Central memory CD8-positive, alpha-beta T cell (primary cell): ENCODE results near the gene NAXD.

ENCODE experiments used
- ATAC-seq: fragments of 150-1000 bp; cut with Tn5 transposase; replicated peaks from 2 replicates; pipeline ENCODE4 v1.10.0; 2022; ENCODE audit warnings: mild to moderate bottlenecking, moderate FRiP score, moderate number of reproducible peaks; ENCODE audit not compliant: poor library complexity, severe bottlenecking; ENCODE audit errors: extremely low read depth
- DNase-seq, 2 donors: peaks; one replicate each; pipeline ENCODE4 v3.0.0; 2021; ENCODE audit warnings: low spot score in 2 of 2
- H3K27ac Mint-ChIP-seq: one replicate; pipeline ENCODE4 v1.8.0; 2022; ENCODE audit warnings: low read depth, mild to moderate bottlenecking, moderate library complexity, mixed read lengths
- H3K27me3 Mint-ChIP-seq: one replicate; pipeline ENCODE4 v1.8.0; 2022; ENCODE audit warnings: mixed read lengths
- H3K36me3 Mint-ChIP-seq: one replicate; pipeline ENCODE4 v1.8.0; 2022; ENCODE audit warnings: mild to moderate bottlenecking, moderate library complexity, mixed read lengths; ENCODE audit not compliant: insufficient read depth
- H3K4me1 Mint-ChIP-seq: one replicate; pipeline ENCODE4 v1.8.0; 2022; ENCODE audit warnings: mixed read lengths
- H3K4me3 Mint-ChIP-seq: one replicate; pipeline ENCODE4 v1.8.0; 2022; ENCODE audit warnings: mild to moderate bottlenecking, moderate library complexity, mixed read lengths
- H3K9me3 Mint-ChIP-seq: one replicate; pipeline ENCODE4 v1.8.0; 2022; ENCODE audit warnings: mixed read lengths

Gene NAXD

GRCh38 chr13:110636701-110637201 lies 21.4 kb downstream of the NAXD start:
- Mint-ChIP-seq H3K27ac (no peak overlapping the region), H3K36me3 (peaks cover 17% of the 10 kb centered on the region), H3K27me3 (no peaks in the 10 kb centered on the region), H3K9me3 (no peaks in the 10 kb centered on the region), H3K4me1 (no peaks in the 10 kb centered on the region), H3K4me3 (no peak overlapping the region)
- DNase-seq (no peak), ATAC-seq (no peak)

DNA sequence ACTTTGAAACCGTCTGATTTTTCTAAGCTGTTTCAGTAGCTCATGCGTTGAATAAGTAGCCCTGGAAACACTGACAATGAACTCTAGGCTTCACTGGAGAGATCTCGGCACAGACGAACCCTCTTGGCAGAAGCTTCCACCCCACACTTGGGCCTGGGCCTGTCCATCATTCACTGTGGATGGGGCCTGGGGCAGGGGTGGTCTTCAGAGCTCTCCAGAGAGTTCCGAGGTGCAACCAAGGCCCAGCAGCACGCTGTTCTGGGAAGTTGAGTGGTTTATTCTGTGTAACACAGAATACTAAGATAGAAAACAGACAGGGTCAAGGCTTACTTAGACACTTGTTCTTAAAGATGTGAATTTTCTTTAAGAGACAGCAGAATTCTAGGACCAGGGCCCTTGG lies 21.9 kb downstream of the NAXD start:
- ATAC-seq (no peak), DNase-seq (no peak)
- Mint-ChIP-seq H3K9me3 (no peaks in the 10 kb centered on the region), H3K36me3 (peaks cover 18% of the 10 kb centered on the region), H3K27ac (no peak overlapping the region), H3K4me1 (no peaks in the 10 kb centered on the region), H3K4me3 (no peak overlapping the region), H3K27me3 (no peaks in the 10 kb centered on the region)

DNA sequence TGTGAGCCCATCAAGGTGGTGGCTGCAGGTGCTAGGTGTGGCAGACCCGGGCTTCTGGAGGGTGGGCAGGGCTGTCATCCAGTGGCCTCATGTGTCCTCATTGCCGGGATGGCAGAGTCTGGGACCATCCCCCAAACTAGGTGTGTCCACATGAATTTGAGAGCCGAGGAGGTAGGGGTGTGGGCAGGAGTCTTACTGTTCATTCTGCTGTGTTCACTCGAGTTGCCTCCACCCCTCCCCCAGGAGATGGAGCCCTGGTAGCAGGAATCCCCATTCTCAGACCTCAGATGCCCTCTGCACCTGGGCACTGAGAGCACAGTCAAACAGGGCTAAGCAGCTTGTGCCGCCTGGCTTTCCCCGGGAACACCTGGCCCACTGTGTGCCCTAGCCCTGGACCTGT lies 22.4 kb downstream of the NAXD start:
- Mint-ChIP-seq H3K27ac (peak overlapping the region; percentile 59), H3K36me3 (peaks cover 20% of the 10 kb centered on the region), H3K4me1 (no peaks in the 10 kb centered on the region), H3K27me3 (no peaks in the 10 kb centered on the region), H3K4me3 (no peak overlapping the region), H3K9me3 (no peaks in the 10 kb centered on the region)
- ATAC-seq, result no peak
- no peak for DNase-seq

GRCh38 chr13:110638257-110638656 lies 22.9 kb downstream of the NAXD start:
- DNase-seq (no peak), ATAC-seq (no peak)
- H3K27ac Mint-ChIP-seq, result peak overlapping the region; percentile 59
- no peak overlapping the region for H3K4me3 Mint-ChIP-seq
- no peaks in the 10 kb centered on the region for H3K27me3 Mint-ChIP-seq
- H3K36me3 Mint-ChIP-seq, result peaks cover 22% of the 10 kb centered on the region
- H3K9me3 Mint-ChIP-seq, result no peaks in the 10 kb centered on the region
- no peaks in the 10 kb centered on the region for H3K4me1 Mint-ChIP-seq

GRCh38 chr13:110638814-110639806 lies 23.8 kb downstream of the NAXD start:
- ATAC-seq (no peak), DNase-seq (no peak)
- Mint-ChIP-seq H3K27ac (peak overlapping the region; percentile 59), H3K4me3 (no peak overlapping the region), H3K27me3 (no peaks in the 10 kb centered on the region), H3K4me1 (no peaks in the 10 kb centered on the region), H3K36me3 (peaks cover 20% of the 10 kb centered on the region), H3K9me3 (no peaks in the 10 kb centered on the region)

- Mint-ChIP-seq H3K9me3 (no peaks in the 10 kb centered on the region), H3K4me1 (no peaks in the 10 kb centered on the region), H3K4me3 (no peak overlapping the region), H3K36me3 (peaks cover 15% of the 10 kb centered on the region), H3K27me3 (no peaks in the 10 kb centered on the region), H3K27ac (no peak overlapping the region)
- DNase-seq (no peak), ATAC-seq (no peak)
These were observed 24.6 kb downstream of the NAXD start for GRCh38 chr13:110639935-110640334.

- H3K9me3 Mint-ChIP-seq, result no peaks in the 10 kb centered on the region
- H3K36me3 Mint-ChIP-seq, result peaks cover 17% of the 10 kb centered on the region
- no peak overlapping the region for H3K27ac Mint-ChIP-seq
- H3K4me3 Mint-ChIP-seq, result no peak overlapping the region
- H3K27me3 Mint-ChIP-seq, result no peaks in the 10 kb centered on the region
- DNase-seq (no peak), ATAC-seq (no peak)
- H3K4me1 Mint-ChIP-seq, result no peaks in the 10 kb centered on the region
These were observed 25.3 kb downstream of the NAXD start for GRCh38 chr13:110640591-110641029.

DNA sequence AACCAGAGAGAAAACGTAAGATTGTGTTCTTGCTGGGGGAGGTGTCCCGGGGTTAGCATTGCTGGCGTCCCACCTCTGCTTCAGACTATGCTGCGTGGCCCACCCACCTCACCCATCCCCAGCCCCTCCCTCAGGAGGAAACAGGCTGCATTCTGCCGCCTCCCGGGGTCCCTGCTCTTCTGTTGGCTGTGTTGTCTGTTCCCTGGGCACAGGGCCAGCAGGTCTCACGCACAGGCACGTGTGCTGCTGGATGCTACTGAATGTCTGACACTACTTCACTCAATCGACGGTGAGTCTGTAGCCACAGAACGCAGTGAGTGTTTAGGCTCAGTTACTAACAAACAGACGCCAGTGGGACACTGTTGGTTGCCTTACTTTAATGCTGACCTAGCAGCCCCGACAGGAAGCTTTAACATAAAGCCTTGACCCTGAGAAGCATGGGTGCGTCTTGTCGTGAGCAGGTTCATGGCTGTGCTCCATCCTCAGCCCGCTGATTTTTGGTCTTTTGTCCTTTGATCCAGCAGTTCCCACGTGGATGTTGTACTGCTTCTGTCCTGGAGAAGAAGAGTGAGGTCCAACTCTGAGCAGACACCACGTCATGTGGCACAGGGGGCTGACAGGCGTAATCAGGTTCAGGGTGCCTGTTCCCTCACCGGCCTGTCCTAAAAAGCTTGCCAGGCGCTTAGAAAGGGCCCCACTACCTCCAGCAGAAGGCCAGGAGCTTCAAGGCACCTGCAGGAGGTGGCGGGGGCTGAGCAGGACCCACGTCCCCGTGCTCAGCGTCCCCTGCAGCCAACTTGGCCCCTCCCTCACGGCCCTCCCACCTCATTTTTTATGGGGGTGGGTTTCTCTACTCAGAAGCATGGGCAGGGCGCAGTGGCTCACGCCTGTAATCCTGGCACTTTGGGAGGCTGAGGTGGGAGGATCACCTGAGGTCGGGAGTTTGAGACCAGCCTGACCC lies 26.0 kb downstream of the NAXD start:
- no peak for ATAC-seq
- H3K36me3 Mint-ChIP-seq, result peaks cover 18% of the 10 kb centered on the region
- no peak overlapping the region for H3K4me3 Mint-ChIP-seq
- H3K27me3 Mint-ChIP-seq, result no peaks in the 10 kb centered on the region
- H3K27ac Mint-ChIP-seq, result no peak overlapping the region
- H3K9me3 Mint-ChIP-seq, result no peaks in the 10 kb centered on the region
- no peaks in the 10 kb centered on the region for H3K4me1 Mint-ChIP-seq
- DNase-seq, result no peak

- Mint-ChIP-seq H3K4me1 (no peaks in the 10 kb centered on the region), H3K27me3 (no peaks in the 10 kb centered on the region), H3K36me3 (peaks cover 18% of the 10 kb centered on the region), H3K9me3 (no peaks in the 10 kb centered on the region), H3K27ac (no peak overlapping the region), H3K4me3 (no peak overlapping the region)
- no peak for ATAC-seq
- DNase-seq, result no peak
These were observed 27.1 kb downstream of the NAXD start for GRCh38 chr13:110642291-110642981.

- H3K4me1 Mint-ChIP-seq, result no peaks in the 10 kb centered on the region
- peaks cover 16% of the 10 kb centered on the region for H3K36me3 Mint-ChIP-seq
- H3K27me3 Mint-ChIP-seq, result no peaks in the 10 kb centered on the region
- no peak for ATAC-seq
- no peak overlapping the region for H3K27ac Mint-ChIP-seq
- no peak for DNase-seq
- H3K9me3 Mint-ChIP-seq, result no peaks in the 10 kb centered on the region
- H3K4me3 Mint-ChIP-seq, result no peak overlapping the region
These were observed 28.0 kb downstream of the NAXD start for GRCh38 chr13:110643324-110643723.

DNA sequence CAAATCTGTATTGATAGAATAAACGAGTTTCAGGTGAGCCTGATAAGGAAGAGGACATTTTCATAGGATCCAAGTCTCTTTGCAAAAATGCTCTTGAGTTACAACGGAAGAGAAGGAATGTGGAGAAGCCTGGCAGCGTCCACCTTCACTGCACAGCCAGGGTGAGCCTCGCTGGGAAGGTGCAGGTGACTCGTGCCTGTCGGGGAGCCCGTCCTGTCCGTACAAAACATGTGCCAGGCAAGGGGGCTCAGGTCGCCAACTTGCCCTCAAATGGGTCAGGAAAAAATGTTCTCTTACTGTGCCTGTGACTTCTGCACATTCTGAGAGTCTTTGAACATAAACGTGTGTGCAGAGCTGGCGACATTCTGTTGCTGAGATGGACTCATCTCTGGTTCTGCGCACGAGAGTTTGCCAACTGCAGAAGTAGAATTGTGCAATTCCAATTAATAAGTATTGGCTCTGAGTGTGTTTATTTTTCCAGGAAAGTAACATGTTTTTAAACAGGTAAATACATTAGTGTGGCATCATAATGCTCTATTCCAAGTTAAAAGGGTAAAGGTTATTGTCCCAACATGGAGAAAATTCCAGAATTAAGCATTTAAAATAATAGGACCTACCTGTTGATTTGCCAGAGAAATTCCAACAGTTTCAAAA lies 28.6 kb downstream of the NAXD start:
- H3K4me3 Mint-ChIP-seq, result no peak overlapping the region
- no peaks in the 10 kb centered on the region for H3K9me3 Mint-ChIP-seq
- DNase-seq, result no peak
- no peaks in the 10 kb centered on the region for H3K27me3 Mint-ChIP-seq
- H3K36me3 Mint-ChIP-seq, result peaks cover 13% of the 10 kb centered on the region
- H3K27ac Mint-ChIP-seq, result no peak overlapping the region
- ATAC-seq, result no peak
- no peaks in the 10 kb centered on the region for H3K4me1 Mint-ChIP-seq
